NCI-H446 treated with DMSO at 0.1 percent for 48 hours (cell line): ENCODE measurements around the gene VSIG8.
"Not testable (repeated sequence)": the region's sequence is repeated elsewhere in the genome, so short reads cannot be mapped to it uniquely, and the experiment has no call there.

Experiments used
- DNase-seq: peaks from one replicate; lab custom pipeline; 2025; lab: John Stamatoyannopoulos, UW

VSIG8 gene

GRCh38 chr1:159862557-159862956 is at the start of gene VSIG8:
VSIG8 (minus strand) TSS chr1:159862657; CDS start chr1:159862521, 136 bp downstream.
- DNase-seq: no peak

- no peak for DNase-seq
These were observed 49.0 kb upstream of the VSIG8 start for GRCh38 chr1:159911326-159912070.

GRCh38 chr1:159908031-159908940 is 45.8 kb upstream of the VSIG8 start:
- DNase-seq: no peak

- DNase-seq: no peak
These were observed 44.5 kb upstream of the VSIG8 start for GRCh38 chr1:159906960-159907359.

GRCh38 chr1:159904036-159904435 is 41.6 kb upstream of the VSIG8 start:
- DNase-seq: not testable (repeated sequence)

GRCh38 chr1:159902541-159902940 is 40.1 kb upstream of the VSIG8 start:
- DNase-seq: no peak

- DNase-seq: no peak
These were observed 38.4 kb upstream of the VSIG8 start for GRCh38 chr1:159900755-159901360.

- DNase-seq: no peak
These were observed 37.7 kb upstream of the VSIG8 start, which contains the start of gene CFAP45 for GRCh38 chr1:159900086-159900680. CFAP45 (minus strand) TSS chr1:159900165; CDS start chr1:159900098, 67 bp downstream.

GRCh38 chr1:159899634-159900033 is 37.2 kb upstream of the VSIG8 start:
- DNase-seq: not testable (repeated sequence)

GRCh38 chr1:159898527-159898926 is 36.1 kb upstream of the VSIG8 start:
- no peak for DNase-seq

GRCh38 chr1:159897962-159898361 is 35.5 kb upstream of the VSIG8 start:
- no peak for DNase-seq

GRCh38 chr1:159896546-159896930 is 34.1 kb upstream of the VSIG8 start:
- no peak for DNase-seq

GRCh38 chr1:159895836-159896545 is 33.5 kb upstream of the VSIG8 start:
- DNase-seq: no peak

GRCh38 chr1:159895286-159895685 is 32.8 kb upstream of the VSIG8 start:
- no peak for DNase-seq

- no peak for DNase-seq
These were observed 30.5 kb upstream of the VSIG8 start for GRCh38 chr1:159892944-159893343.

- peak; percentile 59 for DNase-seq
These were observed 29.1 kb upstream of the VSIG8 start for GRCh38 chr1:159891275-159892157.

GRCh38 chr1:159890390-159890789 is 27.9 kb upstream of the VSIG8 start:
- DNase-seq: no peak

- DNase-seq: peak; percentile 17
These were observed 27.4 kb upstream of the VSIG8 start for GRCh38 chr1:159889821-159890252.

- DNase-seq: no peak
These were observed 26.7 kb upstream of the VSIG8 start for GRCh38 chr1:159889202-159889601.

- DNase-seq: peak; percentile 69
These were observed 21.8 kb upstream of the VSIG8 start for GRCh38 chr1:159884296-159884695.
